Measurements from ENCODE around the gene DYSF.

DYSF gene

DNA sequence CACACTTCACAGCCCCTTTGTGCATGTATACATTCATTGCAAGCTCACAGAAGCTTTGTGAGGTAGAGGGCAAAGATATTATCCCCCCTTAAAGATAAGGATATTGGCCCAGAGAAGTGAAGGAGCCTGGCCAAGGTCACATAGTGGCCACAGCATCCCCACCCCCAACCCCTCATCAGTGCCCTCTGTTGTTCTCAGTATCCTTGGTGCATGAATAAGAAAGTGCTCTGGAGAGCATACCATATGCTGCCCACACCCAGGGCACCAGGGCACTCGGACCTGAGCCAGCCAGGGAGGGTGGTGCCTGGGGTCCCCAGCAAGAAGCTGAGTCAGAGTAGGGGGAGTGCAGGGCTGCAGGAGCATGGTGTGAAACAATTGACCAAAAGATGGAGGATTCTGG, 3.3 kb downstream of the DYSF start:
- DNase-seq (ENCODE audit: low spot score), result no peak

DNA sequence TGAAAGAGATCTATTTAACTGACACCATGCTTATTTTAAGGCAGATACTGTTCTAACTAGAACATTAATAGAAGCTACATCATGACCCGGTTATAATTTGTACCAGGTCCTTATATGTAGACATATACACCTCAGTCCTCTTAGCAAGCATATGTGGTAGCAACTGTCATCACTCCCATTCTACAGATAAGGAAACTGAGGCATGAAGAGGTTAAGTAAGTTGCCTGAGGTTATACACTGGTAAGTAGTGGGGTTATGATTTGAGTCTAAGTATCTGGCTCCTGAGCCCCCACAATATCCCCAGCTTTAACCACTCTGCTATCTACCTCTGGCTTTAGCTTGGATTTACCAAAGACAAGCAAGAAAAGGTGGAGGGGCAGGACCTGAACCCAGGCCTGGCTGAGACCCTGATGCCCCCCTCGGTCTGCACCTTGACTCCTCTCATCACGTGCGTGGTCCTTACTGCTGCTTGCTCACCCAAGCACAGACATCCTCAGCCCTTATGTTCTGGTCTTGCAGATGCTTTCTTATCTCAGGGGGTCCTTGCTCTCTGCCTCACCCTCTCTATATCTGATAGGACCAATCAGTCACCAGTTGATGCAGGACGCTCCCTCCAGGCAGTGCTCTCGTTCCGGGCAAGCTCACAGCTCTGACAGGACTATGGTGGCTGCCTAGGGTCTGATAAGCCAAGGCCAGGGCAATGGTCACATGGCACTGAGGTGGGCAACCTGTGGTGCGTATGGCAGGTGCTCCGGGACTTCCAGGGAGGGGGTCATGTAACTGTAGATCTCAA, 4.0 kb downstream of the DYSF start:
- DNase-seq (ENCODE audit: low spot score), result no peak

DNA sequence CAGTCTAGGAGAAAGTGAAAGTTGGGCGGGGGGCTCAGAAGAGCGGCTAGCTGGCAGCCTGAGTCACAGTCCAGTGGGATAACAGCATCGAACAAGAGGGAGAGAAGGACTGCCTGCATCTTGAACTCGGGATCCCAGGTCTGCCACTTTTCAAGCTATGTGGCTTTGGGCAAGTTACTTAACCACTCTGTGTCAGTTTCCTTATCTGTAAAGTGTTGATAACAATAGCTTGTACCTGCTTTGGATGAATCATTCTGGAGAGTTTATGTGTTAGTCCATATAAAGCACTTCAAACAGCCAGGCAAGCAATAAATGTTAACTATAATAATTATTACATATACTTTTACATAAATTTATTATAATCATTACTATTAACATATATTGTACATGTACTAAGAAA, 4.6 kb downstream of the DYSF start:
- DNase-seq (ENCODE audit: low spot score), result no peak

DNA sequence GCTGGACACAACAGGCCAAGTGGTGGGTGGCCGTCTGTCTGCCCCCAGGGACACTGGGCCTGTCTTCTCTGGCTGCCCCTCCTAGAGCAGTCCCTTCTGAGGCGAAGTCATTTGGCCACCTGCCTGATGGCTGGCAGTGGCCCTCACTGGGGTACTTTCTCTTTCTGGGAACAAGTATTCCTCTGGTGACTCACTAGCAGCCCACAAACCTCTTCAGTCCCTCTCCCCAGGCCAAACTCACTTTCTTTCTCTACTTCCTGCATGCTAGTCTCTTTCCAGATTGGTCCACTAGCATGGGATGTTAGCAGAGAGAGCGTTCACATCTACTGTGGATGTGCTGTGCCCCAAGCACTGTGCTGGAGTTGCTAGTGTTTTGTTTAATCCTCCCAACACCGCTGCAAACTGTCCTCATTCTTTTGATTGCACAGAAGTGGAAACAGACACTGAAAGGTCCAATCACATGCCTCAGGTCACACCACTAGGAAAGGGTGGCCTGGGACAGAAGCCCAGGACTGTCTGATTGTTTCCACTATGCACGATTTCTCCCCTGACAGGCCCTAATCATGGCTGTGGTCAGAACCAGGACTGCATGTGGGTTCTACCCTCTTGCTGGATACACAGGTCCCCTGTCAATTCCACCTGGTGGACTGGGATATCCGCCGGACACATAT, 5.2 kb downstream of the DYSF start:
- DNase-seq (ENCODE audit: low spot score), result no peak

DNA sequence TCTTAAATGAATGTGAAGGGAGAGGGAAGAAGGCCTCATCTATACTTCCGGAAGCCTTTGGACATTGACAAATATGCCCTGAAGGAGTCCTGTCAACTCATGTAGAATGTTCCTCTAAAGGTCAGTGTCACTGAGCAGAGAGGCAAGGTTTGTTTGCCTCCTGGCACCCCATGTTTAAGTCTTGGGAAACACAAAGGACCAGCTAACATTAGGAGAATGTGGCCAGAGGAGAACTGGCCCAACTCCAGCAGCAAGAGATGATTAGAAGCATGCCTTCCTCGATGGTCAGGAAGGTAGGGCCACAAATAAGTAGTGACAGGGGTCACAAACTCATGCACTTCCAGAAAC, 5.7 kb downstream of the DYSF start:
- no peak for DNase-seq (ENCODE audit: low spot score)

DNA sequence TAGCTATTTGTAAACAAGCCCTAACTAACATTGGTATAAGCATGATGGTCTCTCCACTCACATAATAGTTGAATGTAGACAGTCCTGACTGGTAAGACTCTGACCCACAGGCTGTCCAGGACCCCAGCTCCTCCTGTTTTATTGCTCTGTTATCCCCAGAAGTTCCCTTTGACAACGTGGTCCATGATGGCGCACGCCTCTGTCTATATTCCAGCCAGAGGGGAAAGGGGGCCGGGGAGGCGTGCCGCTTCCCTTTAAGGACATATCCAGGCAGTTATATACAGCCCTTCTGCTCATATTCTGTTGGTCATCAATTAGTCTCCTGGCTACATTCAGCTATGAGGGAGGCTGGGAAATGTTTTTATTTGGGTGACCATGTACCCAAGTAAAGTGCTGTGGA, 6.7 kb downstream of the DYSF start:
- no peak for DNase-seq (ENCODE audit: low spot score)

DNA sequence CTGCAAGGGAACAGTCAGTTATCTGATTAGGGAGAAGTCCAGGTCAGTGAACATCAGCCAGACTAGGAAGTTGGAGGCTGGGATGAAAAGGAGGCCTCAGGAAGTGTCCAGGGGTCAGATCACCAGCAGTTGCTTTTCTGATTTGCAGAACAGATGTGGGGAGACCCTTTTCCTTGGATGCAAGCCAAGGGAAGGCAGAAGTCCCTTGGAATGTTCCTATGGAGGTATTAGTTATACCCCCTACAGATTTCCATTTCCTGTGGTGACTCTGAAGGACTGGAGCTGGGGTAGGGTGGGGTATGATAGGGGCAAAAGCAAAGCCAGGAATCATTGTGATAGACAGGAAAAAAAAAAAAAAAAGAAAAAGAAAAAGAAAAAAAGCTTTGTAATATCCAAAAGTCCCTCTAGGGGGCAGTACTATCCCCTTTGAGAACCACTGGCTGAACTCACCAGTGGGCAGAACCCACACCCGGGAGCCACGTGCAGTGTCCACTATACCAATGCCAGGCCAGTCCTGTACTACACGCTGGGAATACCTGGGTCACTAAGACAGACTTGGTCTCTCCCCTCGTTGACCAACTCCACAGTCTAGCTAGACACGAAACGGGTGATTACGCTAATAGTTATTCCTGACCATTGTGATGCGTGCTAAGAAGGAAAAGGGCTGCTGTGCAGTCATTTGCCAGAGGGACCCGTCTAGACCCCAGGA, 7.4 kb downstream of the DYSF start:
- DNase-seq (ENCODE audit: low spot score), result peak; percentile 5

DNA sequence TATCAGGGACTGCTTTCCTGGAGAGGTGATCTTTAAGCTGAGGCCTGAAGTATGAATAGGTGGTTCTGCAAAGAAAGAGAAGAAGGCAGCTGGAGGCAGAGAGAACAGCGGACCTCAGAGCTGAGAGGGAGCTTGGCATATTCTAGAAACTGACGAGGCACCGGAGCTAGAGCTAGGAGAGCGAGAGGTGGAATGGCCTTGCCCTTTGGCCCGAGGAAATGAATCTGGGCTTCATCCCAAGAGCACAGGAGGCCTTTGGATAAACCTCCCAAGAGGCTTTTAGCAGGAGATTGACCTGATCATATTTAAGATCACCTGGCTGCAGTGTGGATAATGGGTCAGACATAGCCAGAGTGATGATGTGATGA, 7.9 kb downstream of the DYSF start:
- no peak for DNase-seq (ENCODE audit: low spot score)

DNA sequence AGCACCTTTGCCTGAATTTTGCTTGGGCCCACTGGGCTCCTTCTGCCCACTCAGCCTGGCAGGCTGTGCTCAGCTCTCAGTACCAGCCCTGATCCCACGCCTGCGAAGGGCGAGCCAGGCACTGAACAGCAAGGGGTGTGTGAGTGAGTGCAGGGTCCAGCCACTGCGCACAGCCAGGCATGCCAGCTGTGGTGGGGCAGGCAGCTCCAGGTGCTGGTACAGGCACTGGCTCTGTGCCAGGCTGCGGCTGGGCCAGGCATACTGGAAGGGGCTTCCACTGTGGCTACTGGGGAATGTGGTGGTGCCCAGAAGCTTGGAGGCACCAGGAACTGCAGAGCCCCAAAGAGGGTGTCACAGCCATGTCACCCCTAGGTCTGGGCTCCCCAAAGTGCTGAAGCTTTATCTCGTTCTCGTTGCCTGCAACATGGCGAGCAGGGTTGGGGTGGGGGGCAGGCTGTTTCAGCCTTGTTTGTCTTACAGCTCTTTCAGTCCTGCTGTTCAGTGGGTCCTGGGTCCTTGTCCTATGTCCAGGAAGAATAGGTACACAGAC, 8.8 kb downstream of the DYSF start:
- no peak for DNase-seq (ENCODE audit: low spot score)

DNA sequence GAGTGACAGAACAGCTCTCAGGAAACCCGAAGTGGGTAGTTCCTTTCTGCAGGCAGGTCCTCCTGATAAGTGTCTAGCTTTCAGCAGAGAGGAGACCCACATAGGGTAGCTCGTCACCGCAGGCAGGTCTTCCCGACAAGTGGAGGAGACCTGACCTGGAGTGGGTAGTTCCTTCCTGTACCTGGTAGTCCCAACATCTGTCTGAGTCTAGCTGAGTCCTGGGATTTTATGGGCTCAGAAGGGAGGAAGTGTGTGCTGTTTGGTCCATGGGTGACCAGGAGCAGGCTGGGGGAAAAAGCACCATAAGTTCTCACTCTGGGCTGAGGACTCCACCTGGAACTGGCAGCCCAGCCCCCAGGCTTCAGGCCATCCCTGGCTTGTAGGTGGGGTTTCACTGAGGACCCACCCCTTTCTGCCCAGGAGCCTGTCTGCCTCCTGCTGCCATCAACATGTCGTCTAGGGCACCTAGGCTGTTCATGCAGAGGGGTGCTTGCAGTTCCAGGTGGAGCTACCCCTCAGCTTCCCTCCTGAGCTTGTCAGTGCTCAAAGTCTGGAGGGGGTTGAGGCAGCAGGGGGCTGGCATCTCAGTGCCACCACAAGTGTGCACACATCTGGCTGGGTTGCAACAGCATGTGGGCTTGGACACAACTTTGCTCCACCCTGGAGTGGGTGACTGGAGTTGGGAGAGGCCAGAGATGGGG, 9.4 kb downstream of the DYSF start:
- DNase-seq (ENCODE audit: low spot score), result no peak

DNA sequence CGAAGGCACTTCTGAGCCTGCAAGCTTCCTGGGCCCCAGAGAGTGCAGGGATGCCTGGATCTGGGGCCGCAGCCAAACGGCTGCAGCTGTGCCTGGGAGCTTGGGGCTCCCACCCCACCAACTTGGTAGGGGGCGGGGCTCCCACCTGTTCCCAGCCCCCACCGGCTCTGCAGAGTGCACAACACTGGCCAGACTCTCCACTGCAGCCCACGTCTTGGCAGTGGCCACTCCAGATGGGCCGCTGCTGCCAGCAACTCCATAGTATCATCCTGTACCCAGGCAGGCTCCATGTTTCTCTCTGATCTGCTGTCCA, 9.9 kb downstream of the DYSF start:
- no peak for DNase-seq (ENCODE audit: low spot score)

DNA sequence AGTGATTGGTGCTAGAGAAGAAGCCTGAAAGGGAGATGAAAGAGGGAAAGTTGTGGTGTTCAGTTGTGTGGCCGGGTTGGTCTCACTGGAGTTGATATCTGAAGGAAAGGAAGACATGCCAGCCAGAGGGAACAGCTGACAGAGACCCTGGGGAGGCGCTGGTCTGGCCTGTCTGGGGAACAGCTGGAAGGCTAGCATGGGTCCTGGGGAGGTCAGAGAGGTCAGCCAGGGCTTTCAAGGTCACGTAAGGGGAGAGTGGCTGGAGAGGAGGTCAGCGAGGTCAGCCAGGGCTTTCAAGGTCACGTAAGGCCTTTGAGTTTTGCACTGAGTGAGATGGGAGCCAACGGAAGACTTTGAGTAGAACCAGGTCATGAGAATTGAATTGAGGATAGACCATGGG, 11.0 kb downstream of the DYSF start:
- DNase-seq (ENCODE audit: low spot score), result no peak

DNA sequence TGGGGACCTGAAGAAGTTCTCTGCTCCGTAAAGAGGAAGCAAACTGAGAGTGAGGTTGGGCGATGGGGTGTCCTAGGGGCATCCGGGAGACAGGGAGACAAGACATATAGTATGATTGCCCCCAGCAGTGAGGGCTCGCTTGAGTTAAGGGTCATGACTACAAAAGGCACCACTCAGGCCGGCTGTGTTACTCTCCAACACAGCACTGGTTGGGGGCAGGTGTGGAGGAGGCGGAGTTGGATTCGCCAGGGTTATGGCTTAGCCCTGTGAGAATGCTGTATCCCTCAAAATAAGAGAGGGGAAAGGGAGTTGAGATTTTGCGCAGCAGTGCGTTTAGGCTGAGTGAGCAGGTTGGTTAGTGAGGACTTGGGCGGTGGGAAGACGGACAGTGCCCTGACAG, 12.0 kb downstream of the DYSF start:
- DNase-seq (ENCODE audit: low spot score), result no peak

DNA sequence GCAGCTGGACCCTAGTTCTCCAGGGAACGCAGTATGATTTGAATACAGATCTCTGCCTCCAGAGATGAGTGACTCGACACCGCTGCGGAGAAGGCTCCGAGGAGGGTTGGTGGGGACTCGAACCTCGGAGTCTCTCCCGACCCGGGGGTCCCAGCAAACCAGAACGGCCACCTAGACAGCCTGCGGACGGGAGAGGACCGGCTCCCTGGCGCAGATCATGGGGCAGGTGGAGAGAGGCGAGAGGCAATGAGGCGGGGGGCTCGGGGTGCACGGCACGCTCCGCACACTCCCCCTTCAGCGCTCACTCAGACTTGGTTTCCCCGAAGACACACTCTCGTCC, 12.6 kb downstream of the DYSF start:
- no peak for DNase-seq (ENCODE audit: low spot score)

DNA sequence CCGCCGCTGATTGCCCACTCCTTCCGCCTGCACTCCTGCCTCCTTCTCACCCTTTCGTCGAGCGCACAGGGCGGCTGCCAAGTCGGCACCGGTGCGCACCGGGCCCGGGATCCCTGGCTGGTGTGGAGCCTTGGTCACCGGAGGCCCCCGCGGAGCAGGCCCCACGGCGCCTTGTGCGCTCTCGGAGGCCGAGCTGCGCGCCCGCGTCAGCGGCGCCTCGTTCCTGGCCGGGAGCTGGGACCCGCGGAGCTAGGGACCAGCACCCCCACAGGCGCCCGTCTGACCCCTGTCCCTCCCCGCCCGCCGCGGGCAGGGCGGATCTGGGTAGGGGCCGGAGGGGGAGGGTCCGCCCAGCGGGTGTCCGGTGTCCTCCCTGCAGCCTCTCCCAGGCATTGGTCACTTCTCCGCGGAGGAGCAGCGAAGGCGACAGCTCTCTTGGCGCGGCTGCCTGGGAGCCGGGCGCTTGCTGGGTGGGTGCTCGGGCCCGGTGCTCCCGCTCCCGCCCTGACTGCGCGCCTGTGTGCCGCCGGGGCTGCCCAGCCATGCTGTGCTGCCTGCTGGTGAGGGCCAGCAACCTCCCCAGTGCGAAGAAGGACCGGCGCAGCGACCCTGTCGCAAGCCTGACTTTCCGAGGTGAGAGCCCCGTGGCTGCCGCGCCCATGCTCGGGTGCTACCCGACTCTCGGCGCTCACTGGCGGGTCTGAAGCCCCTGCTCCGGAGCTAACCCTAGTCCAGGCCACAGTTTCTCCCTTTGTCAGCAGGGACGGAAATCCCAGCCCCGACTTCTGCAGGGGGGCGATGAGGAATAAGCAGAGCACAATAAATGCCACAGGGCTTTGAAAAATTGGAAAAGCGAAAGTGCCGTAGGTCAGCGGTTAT, 13.2 kb downstream of the DYSF start:
- DNase-seq (ENCODE audit: low spot score), result peak; percentile 22

DNA sequence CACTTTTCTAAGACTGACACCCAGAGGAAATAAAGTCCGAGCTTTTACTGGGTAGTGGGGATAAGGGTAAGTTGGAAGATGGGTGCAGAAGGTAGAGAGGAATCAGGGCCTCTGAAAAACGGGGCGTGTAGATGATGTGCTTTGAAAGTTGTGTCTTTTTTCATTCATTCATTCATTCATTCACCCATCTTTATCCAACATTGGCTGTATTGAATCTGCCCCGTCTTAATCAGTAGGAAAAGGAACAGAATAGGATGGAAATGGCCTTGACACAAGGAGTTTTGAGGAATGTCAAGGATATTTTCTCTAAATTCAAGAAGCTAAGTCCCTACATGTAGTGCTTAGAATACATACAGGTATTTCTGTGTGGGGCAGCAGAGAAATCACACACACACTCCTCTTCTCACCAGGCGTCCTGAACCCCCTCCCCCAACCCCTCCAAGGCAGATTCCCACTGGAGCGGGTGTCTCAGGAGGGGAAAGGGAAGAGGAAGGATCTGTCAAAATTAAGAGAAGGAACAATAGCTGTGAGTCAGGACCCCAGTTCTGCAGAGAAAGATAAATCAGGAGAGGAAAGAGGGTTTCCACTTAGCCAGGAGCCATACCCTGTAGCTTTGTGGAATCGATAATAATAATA, 13.9 kb downstream of the DYSF start:
- no peak for DNase-seq (ENCODE audit: low spot score)

DNA sequence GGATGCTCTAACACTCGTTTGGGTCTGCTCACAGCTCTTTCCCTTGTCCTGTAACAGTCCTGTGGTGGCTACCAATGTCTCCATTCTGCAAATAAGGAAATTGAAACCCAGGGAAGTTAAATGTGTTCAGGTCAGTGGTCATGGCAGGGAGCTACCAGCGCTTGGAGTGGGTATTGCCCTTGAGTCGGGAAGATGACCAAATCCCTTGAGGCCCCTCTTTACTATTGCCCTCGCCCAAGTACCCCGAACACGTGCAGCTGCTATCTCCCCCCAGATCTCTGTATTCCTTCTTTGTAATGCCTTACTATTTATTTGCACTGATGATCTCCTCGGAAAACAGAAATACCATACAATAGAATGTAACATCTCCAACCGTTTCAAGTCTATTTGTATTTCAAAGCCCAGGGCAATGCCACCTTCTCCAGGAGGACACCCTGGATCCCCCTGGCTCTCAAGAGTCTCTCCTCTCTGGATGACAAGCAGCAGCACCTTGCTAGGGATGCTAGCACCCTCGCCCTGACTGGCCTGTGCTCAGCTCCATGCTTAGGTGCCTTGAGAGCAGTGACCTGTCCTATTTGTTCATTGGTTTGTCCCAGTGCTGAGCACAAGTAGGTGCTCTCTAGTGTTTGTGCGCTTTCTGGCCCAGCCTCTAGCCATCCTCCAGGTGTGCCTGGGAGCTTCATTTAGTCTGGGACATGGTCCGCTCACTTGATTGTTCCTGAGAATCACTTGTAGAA, 15.1 kb downstream of the DYSF start:
- DNase-seq (ENCODE audit: low spot score), result no peak

DNA sequence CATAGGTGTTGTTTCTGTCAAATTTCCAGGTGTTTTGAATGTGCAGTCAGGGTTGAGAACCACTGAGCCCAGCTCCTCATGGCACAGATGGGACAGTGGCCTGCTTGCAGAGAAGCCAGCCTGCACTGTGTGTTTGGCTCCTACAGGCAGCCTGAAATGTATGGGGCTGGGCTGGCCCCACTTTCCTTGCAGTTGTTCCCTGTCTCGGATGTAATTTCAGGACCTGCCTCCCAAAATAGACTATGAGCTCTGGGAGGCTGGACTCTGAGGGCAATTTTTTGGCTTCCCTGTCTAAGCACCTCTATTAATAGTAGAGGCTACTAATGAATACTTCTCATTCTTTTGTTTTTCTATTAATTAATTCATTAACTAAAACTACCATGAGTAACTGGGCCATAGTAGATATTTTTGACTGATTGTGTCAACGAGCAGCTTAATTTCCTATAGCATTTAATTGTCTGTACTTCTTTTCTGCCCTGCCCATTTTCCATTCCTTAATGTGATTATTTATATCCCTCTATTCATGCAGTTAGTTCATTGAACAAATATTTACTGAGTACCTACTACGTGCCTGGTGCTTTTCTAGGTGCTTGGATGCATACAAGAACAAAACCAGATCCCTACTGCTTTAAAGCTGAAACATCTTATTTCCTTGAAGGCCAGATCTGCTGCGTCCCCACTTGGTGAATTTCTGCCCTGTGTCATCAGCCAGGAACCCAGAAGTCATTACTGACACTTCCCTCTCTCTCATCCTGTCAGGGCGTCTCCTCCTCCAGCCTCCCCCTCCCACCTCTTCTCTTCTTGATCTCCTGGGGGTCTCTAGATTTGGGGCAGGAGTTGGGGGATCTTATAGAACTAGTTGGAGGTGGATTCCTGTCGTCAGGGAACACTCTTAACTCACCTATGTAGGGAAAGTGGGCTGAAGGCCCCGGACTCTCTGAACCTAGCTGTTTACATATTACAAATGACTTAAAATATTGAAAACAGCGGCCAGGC, 16.3 kb downstream of the DYSF start:
- no peak for DNase-seq (ENCODE audit: low spot score)

DNA sequence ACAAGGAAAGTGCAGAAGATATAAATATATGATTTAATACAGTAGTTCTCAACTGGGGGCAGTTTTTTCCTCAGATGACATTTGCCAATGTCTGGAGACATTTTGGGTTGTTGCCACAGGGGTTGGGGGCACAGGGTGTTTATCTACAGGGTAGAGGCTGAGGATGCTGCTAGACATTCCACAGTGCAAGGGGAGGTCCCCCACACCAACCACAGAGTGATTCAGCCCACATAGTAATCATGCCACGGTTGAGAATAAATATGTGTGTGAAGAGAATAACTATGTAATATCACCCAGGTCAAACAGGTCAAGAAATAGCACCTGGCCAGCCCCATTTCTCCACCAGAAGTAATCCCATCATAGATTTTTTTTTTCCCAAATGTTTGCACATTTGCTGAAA, 17.9 kb downstream of the DYSF start:
- DNase-seq (ENCODE audit: low spot score), result no peak
